Upper lobe of left lung (tissue), 6 donors: ENCODE data around the gene GSC. TPM values are rescaled to one million over a fixed set of nuclear protein-coding genes. Genes with fewer than 3 reads are reported as not detected.

ENCODE experiments used
- ATAC-seq, 2 donors: fragments of 200-7000 bp; cut with Tn5 transposase; one replicate each; pipeline ENCODE4 v1.9.1; 2022; ENCODE audit warnings: mild to moderate bottlenecking in 2 of 2, moderate library complexity in 2 of 2; ENCODE audit not compliant: low FRiP score in 2 of 2
- DNase-seq, 2 donors: peaks; one replicate each; pipeline ENCODE4 v3.0.0-alpha.2; 2019 to 2020
- H3K27ac ChIP-seq, 4 donors: fragments of 200-600 bp; sonication (generic); one replicate each; pipeline ENCODE4 v1.5.1; 2016 to 2019
- H3K27me3 ChIP-seq, 4 donors: fragments of 200-600 bp; sonication (generic); one replicate each; pipeline ENCODE4 v1.5.1; 2017 to 2019
- H3K36me3 ChIP-seq, 4 donors: fragments of 200-600 bp; sonication (generic); one replicate each; pipeline ENCODE4 v1.5.1; 2016 to 2019
- H3K4me1 ChIP-seq, 4 donors: fragments of 200-600 bp; sonication (generic); one replicate each; pipeline ENCODE4 v1.5.1; 2018 to 2019
- H3K4me3 ChIP-seq, 4 donors: fragments of 200-600 bp; sonication (generic); one replicate each; pipeline ENCODE4 v1.5.1; 2017 to 2019; ENCODE audit warnings: mild to moderate bottlenecking in 2 of 4, moderate library complexity in 1 of 4
- H3K9me3 ChIP-seq, 4 donors: fragments of 200-600 bp; sonication (generic); one replicate each; pipeline ENCODE4 v1.5.1; 2018 to 2019
- CTCF ChIP-seq, 6 experiments: fragments of 450-650 bp in 4 of 6; fragments of 200-600 bp in 2 of 6; sonication (generic) in 2 of 6; IDR thresholded peaks; one replicate each; pipeline ENCODE4 v1.5.1; 2016 to 2019; ENCODE audit warnings: antibody characterized with exemption in 6 of 6
- EP300 ChIP-seq, 4 donors: sonication (generic); formaldehyde crosslinking; IDR thresholded peaks; one replicate each; pipeline ENCODE4 v1.5.1; 2017; ENCODE audit warnings: antibody characterized with exemption in 4 of 4, control low read depth in 2 of 4
- POLR2A ChIP-seq, 4 donors: fragments of 450-650 bp; IDR thresholded peaks; one replicate each; pipeline ENCODE4 v1.5.1; 2016 to 2017; ENCODE audit warnings: antibody characterized with exemption in 4 of 4, mild to moderate bottlenecking in 2 of 4
- POLR2AphosphoS5 ChIP-seq, 2 donors: sonication (generic); formaldehyde crosslinking; IDR thresholded peaks; one replicate each; pipeline ENCODE4 v1.5.1; 2017; ENCODE audit warnings: antibody characterized with exemption in 2 of 2
- WGBS, 2 donors: methylation state at CpG; one replicate each; pipeline ENCODE4 v1.1.5; 2017 to 2018; 5-methylcytosine and 5-hydroxymethylcytosine counted together
- total RNA-seq, 6 donors: library from RNA; depleted of rRNA in 4 of 6; stranded (reverse); fragments of >200 nt in 4 of 6; gene quantifications; one replicate each; pipeline versions ENCODE4 v1.1.0 to v1.2.1, GENCODE V29; 2016 to 2021
- donor health status: DM: no; HTN: no; CAD: no; lungs with moderate emphysema.
- donor health status: DM: no; HTN: yes; CAD: no; lungs with severe emphysema.

The GSC gene
- total RNA-seq, 6 donors from 2014 or later = 0.47 TPM; not detected in 5

- 75 to 77% methylated on average over 2 of the region's 2 CpGs for WGBS, 2 donors
- TF ChIP-seq EP300 (IDR thresholded peaks at IDR 0.05) (no peak), CTCF (IDR thresholded peaks at IDR 0.05) (no peak), POLR2AphosphoS5 (IDR thresholded peaks at IDR 0.05) (no peak), POLR2A (IDR thresholded peaks at IDR 0.05) (no peak)
- Histone ChIP-seq H3K9me3 (no peaks in the 10 kb centered on the region), H3K27ac (no peak overlapping the region), H3K4me1 (no peaks in the 10 kb centered on the region), H3K36me3 (no peaks in the 10 kb centered on the region), H3K27me3 (no peaks in the 10 kb centered on the region), H3K4me3 (no peak overlapping the region)
- no peak for ATAC-seq
- DNase-seq = no peak
Observed at GRCh38 chr14:94724993-94725392, 44.9 kb downstream of the GSC start.

DNA sequence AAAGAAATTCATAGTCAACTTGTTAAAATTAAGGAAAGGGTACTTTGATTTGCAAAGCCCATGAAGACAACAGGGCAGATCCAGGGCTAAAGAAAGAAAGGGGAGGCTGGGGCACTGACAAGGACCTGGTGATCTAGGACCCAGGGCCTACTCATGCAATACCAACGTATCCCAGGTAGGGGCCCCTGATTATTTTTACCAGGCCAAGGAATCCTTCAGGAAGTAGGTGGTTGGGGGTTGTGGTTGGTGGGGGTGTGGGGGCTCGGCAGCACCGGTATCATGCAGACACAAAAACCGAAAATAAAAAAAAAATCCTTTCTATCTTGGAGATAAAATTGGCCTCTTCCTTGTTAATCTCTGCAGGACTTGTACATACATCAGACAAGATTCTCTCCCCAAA, 47.5 kb downstream of the GSC start:
- DNase-seq (no peak), ATAC-seq (no peak)
- Histone ChIP-seq H3K27me3 (no peaks in the 10 kb centered on the region), H3K9me3 (no peaks in the 10 kb centered on the region), H3K4me3 (no peak overlapping the region), H3K4me1 (no peaks in the 10 kb centered on the region), H3K36me3 (no peaks in the 10 kb centered on the region), H3K27ac (no peak overlapping the region)
- WGBS, 2 donors = 52 to 78% methylated on average over 4 of the region's 4 CpGs
- TF ChIP-seq EP300 (IDR thresholded peaks at IDR 0.05) (no peak), POLR2AphosphoS5 (IDR thresholded peaks at IDR 0.05) (no peak), POLR2A (IDR thresholded peaks at IDR 0.05) (no peak), CTCF (IDR thresholded peaks at IDR 0.05) (no peak)

Other genes starting within 250 kb of the GSC start
- gene SERPINA4, start 208.7 kb downstream of the GSC start, total RNA-seq = under 1 TPM in 1 of 6 donors, not detected in 5; 0.13 TPM
- gene SERPINA5, start 188.7 kb downstream of the GSC start, total RNA-seq = 1 to 10 TPM in 3 of 6 donors, not detected in 3; 1.2 to 2.5 (median 1.5) TPM
- 100 to 1,000 TPM in 1 of 6 donors, 10 to 100 TPM in 5; 32.5 to 111 (median 55.4) TPM for gene SERPINA3, start 157.7 kb downstream of the GSC start, total RNA-seq